ENCODE data around the gene VAV2.

DNA sequence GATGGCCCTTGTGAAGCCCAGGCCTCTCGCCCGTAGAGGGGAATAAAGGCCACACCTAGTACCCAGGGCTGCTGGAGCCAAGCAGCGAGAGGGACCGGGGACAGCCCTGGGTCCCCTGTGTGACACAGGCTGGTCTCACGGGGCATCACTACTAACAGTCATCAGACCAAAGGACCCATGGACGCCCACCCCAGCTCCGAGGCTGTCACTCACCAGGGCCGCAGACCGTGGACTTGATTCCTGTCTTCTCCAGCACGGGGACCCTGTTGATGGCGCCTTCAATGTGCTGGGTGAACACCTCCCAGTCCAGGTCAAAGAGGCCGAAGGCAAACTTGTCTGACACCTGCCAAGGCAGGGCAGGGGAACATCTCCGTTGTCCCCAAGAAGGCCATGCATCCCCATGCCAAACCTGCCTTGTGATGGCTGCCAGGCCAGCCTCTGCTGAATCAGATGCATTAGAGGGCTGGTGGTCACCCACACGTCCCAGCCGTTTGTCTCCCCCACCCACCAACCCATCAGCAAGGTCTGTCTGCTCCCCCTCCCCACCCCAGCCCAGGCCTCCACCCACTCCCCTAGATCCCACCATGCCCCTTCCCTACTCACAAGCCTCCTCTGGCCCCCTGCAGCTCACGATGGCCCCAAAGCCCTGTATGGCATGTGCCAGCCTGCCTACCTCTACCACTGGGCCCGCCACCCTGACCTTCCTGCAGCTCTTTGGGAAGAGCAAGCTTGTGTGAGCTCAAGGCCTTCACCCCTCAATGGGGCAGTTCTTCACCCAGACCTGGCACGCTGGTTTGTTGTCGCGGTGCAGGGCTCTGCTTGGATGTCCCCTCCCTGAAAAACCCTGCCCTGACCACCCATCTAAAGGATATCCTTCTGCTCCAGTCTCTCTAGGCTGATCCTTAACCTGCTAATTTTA, 274.8 kb downstream of the VAV2 start:
- TF ChIP-seq CEBPB (IDR thresholded peaks at IDR 0.05), result no peak
- TF ChIP-seq, protein P1, sequence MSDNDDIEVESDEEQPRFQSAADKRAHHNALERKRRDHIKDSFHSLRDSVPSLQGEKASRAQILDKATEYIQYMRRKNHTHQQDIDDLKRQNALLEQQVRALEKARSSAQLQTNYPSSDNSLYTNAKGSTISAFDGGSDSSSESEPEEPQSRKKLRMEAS (IDR thresholded peaks at IDR 0.05), result no peak
- TF ChIP-seq RAD21 (IDR thresholded peaks at IDR 0.05; ENCODE audit: low read depth), result no peak
- TF ChIP-seq TCF12 (IDR thresholded peaks at IDR 0.05; ENCODE audit: low read depth), result no peak
